Kasumi-1 (cell line): ENCODE measurements around the gene CKAP4.
A peak's percentile ranks its signal among the peaks of the same experiment; 100 is the strongest.

ENCODE experiments used
- DNase-seq, 2 experiments: peaks; one replicate each; lab custom pipeline; 2025; lab: John Stamatoyannopoulos, UW

CKAP4 gene

DNA sequence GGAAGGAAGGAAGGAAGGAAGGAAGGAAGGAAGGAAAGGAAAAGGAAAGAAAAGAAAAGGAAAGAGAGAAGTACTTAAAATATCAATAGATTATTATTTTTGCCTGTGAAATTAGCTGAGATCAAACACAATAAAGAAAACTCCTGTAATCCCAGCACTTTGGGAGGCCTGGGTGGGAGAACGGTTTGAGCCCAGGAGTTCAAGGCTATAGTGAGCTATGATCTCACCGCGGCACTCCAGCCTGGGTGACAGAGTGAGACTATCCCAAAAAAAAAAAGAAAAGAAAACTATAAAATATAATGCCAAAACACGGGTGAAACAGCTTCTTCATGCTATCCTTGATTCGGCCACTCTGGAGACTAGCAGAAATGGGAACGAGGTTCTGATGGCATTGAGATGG, 26.2 kb upstream of the CKAP4 start:
- DNase-seq, result no peak

DNA sequence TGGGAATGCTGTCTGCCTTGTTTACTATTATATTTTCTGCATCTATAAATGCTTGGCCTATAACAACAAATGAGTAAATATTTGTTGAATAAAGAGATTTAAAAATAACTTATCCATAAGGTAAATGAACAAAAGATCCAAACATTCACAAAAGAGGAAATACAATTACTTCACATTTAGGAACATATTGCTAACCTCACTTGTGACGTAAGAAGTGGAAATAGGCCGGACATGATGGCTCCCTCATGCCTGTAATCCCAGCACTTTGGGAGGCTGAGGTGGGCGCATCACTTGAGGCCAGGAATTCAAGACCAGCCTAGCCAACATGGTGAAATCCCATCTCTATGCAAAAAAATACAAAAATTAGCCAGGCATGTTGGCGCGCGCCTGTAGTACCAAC, 25.7 kb upstream of the CKAP4 start:
- no peak for DNase-seq

- DNase-seq, result no peak
These were observed 24.0 kb upstream of the CKAP4 start for GRCh38 chr12:106271575-106272505.

GRCh38 chr12:106269150-106269771, 21.4 kb upstream of the CKAP4 start:
- DNase-seq, result no peak

DNA sequence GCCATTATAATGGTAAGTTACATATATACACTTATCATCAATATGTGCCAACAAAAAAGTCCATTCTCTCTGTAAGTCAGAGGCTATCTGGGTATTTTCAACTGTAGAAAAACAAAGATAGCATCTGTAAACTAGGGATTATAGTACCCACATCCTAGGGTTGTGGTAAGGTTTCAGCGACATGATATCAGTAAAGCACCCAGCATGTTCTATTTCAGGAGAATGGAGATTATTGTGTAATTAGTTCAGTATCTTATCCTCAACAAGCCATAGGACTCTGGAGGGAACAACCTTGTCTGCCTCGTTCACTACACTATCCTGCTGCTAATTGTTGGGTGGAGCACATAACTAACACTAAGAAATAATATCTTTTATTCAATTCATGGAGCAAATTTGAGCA, 19.7 kb upstream of the CKAP4 start:
- no peak for DNase-seq

GRCh38 chr12:106265116-106265515, 17.3 kb upstream of the CKAP4 start:
- no peak for DNase-seq

- DNase-seq, result no peak
These were observed 11.1 kb upstream of the CKAP4 start for GRCh38 chr12:106258935-106259334.

DNA sequence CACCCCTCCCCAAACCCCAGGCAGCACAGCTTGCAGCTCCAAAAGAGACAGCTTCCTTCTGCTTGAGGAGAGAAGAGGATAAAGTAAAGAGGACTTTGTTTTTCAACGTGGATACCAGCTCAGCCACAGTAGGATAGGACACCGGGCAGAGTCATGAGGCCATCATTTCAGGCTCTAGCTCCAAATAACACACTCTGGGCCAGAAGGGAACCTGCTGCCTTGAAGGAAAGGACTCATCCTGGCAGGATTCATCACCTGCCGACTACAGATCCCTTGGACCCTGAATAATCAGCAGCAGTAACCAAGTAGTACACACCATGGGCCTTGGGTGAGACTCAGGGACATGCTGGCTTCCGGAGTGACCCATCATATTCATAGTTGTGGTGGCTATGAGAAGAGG, 10.4 kb upstream of the CKAP4 start:
- DNase-seq, result no peak

DNA sequence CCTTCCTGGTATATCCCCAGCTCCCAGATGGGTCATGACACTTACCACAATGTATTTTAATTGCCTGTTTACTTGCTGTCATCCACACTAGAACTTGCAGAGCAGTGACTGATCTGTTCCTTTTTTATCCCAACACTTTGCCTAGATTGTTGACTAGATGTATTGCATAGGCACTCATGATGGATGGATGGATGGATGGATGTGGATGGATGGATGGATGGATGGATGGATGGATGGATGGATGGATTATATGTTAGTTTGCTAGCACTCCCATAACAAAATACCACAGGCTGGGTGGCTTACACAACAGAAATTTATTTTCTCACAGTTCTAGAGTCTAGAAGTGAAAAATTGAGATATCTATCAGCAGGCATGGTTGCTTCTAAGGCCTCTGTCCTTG, 8.7 kb upstream of the CKAP4 start:
- DNase-seq, result no peak

DNA sequence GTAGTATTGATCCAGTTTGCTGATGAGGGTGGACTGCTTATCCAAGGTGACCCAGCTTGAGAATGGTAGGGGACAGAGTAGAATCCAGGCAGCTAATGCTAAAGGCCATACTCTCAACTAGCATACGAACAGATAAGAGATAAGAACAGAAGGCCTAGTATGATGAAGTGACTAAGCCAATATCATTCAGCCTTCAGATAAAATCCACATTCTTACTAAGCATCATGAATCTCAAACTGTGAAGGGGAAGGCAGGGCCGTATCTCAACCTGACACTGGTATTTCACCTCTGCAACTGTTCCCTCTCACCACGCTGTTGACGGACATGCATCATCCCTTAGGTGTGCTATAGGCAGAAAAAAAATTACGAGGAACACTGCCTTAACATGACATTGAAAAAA, 8.1 kb upstream of the CKAP4 start:
- DNase-seq, result no peak

DNA sequence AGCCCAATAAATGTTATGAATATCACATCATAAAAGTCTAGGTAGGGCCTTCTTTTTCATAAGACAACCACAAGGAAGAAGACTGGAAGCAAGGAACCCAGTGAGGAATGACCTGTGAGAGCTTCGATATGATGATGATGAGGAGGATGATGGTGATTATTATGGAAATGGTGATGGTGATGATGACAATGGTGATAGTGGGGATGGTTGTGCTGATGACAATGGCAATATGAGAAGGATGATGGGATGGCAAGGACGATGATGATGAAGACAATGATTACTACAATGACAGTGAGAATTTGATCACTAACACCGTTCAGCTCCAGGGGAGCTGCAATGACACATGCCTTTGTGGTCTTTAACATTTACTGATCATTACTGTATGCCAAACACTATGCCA, 7.7 kb upstream of the CKAP4 start:
- DNase-seq, result no peak

DNA sequence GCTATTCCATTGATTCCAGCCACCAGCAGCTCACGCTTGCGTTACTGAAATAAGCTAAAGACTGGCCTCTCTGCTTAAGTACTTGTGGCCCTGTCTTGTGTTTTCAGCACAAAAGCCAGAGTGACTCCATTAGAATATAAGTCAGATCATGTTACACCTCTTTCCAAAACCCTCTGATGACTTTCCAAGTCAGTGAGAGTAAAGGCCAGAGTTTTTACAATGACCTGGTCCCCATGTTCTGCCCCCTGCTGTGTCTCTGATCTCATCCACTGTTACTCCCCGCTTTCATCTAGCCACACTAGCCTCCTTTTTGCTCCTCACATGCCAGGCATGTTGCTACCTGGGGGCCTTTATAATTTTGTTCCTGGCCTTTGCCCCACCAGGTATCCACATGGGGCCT, 6.9 kb upstream of the CKAP4 start:
- DNase-seq, result no peak

DNA sequence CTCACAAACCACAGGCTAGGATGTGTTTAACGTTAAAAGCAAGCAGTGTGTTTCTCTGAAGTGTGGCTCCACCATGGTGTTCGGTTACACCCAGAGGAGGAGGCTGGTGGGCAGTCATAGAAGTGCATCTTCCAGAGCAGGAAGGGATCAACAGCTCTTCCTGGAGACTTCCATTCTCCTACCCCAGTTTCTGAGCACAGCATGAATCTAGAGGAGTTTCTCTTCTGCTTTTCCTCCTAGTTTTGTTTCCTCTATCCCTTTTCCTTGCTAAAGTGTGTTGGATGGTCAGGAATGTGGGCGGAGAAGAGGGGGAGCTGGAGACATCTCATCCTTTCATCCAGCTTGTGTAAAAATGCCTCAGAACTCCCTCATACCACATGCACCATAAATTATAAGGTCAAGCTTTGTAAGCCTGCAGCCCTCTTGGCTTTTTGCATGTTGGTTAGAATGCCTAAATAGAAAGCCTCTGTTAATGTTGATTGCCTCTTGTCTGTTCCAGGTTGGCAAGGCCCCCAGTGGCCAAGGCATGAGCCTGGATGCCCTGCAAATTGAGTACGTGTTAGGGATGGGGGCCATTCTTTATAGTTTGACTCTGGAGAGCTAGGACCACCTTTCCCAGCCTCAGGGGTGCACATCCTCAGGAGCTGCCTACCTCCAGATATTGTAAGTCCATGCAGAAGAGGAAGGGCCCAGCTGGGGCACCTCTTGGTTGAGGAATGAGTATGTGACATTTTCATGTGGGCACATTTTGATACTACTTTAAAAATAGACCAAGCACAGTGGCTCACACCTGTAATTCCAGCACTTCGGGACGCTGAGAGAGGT, 4.0 kb upstream of the CKAP4 start:
- DNase-seq, result no peak

DNA sequence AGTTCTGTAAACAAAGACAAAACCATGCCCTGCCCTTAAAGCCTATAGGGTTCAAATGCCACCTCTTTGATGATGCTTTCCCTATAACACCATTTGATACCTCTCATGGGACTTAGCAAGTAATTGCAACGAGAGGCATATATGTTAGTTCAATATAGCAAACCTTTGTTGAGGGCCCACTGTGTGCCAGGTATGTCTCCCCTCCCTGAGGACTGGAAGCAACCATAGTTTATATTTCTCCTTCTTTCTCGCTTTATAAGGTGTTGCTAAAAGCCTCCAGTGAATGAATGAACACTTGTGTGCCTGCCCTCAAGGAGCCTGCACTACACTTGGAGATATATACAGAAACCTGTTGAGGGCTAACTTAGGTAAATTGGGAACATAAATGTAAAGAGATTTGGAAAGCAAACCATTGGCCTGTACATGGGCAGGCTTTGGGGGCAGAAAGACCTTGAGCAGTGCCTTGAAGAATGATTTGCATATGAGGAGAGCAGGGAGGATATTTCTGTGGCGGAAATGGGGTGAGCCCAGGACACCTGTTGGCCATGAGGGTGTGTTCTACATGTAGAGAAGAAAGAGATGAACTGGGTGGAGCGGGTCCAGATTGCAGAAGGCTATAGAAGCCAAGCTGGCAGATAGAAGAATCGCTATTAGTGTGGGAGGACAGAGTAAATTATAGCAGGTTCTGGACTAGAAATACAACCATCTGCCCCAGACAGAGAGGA, 1.8 kb upstream of the CKAP4 start:
- DNase-seq, result no peak

- DNase-seq, result peak in 1 of 2 experiments; percentile 22
These were observed 1.1 kb upstream of the CKAP4 start for GRCh38 chr12:106248846-106249371.

- DNase-seq, result no peak
These were observed 559 bp upstream of the CKAP4 start for GRCh38 chr12:106248312-106248845.

- peak; percentile 16 to 22 for DNase-seq
These were observed 738 bp downstream of the CKAP4 start for GRCh38 chr12:106246891-106247673.

GRCh38 chr12:106245767-106246166, 2.1 kb downstream of the CKAP4 start:
- no peak for DNase-seq

DNA sequence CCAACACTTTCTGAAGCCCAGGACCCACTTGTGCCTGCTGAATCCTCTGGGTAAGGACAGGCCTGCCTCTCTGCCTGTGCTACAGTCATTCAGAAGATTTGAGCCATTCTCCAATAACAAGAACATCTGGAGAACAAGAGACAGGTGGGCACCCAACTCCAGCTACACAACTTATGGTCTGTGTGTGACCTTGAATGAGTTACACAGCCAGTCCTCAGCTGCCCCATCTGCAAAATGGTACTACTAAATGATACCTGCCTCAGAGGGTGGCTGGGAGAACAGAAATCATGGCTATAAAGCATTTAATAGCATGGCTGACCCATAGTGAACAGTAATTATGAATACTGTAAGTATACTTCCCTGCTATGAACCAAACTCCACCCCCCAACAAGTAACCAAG, 4.2 kb downstream of the CKAP4 start:
- DNase-seq, result no peak

- DNase-seq, result no peak
These were observed 7.0 kb downstream of the CKAP4 start for GRCh38 chr12:106240821-106241220.

DNA sequence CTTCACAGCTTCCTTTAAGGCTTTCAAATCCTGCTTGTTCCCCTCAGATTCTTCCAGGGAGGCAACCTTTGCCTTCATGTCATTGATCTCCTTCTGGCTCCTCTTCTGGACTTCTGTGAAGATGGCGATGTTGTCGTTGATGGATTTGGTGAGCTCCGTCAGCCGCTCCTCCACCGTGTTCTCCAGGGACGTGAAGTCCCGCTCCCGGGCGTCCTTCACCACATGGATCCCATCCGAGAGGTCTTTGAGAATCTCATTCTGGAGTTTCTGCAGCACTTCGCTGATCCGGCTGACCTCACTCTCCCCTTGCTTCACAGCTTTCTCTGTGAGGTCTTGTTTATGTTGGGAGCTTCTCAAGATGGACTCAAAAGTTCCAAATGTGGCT, 7.9 kb downstream of the CKAP4 start:
- DNase-seq, result no peak
